Measurements from ENCODE around the gene SRM. TPM values are rescaled to one million over a fixed set of nuclear protein-coding genes. Genes with fewer than 3 reads are reported as not detected.

Gene SRM
- 37.7 and 57.2 TPM in 2 replicates for total RNA-seq

DNA sequence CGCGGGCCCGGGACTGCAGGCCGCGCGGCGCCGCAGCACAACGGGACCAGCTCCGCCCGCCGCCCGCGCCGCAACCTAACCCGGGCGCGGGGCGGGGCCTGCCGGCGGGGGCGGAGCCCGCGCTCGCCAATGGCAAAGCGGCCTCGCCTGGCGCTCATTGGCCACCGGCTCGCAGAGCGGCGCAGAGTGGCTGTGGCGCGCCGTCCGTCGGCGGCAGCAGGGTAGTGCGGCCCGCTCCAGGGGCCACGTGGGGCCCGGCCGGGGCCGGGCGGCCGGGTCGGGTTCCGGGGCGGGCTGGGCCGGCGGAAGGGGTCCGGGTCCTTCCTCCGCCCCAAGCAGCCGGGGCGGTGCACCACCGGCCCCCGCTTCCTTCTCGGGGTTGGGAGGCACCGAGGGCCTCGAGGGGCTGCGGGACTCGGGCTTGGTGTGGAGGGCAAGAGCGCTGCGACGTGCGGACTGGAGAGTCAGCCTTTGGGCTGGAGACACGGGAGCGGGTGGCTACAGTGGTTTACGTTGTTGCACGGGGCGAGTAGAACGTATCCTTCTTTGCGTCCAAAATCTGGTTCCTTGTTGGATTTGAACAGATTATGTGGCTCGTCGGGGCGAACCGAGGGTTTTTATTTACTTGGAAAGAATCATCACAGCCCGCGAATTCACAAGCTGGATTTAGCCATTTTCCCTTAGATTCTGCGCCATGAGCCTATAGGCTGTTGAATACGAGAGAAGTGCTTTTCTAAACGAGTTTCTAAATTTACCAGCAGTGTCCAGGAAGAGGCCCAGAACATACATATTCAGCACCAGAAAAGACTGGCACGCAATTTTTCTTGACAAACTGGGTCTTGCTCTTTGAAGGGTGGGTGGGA is at the start of gene SRM:
TSS of gene SRM (minus strand) at position 51 of the 863 bp plus-strand sequence. CDS start 75 bp downstream, outside the sequence.

DNA sequence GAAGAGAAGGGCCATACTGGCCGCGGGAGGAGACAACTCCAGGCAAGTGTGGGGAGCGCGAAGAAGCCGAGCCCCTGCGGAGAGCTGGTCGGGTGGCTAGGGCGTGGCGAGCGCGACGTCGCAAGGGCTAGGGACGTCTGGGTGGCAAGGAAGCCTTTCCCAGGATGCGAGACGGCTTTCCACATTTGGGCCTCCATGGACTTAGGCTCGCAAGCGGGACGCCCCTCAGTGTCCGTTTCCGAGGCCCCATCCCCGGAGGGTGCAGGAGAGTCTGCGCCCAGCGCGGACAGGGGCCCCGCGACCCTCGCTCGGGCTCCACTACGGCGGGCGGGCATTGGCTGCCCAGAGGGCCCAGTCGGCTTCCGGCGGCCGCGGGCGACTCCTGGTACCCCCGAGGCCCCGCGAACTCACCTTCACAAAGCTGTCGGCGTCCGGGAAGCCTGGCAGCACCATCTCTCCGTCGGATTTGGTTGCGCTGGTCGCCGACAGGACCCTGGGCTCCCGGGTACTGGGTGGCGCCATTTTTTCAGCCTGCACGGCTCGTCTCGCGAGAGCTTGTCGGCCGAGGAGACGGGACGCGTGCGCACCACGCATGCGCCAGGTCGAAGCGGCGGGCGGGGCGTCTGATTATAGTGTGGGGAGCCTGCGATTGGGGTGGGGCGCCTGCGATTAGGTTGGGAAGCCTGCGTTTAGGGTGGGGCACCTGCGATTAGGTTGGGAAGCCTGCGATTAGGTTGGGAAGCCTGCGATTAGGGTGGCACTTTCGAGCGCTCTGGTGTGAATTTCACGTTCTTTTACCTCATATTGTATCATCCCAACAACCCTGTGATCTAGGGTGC is 39.7 kb upstream of the SRM start, which contains the start of gene EXOSC10:
TSS of gene EXOSC10 (minus strand) at position 560 of the 839 bp plus-strand sequence. CDS start at position 522, 38 bp downstream.

DNA sequence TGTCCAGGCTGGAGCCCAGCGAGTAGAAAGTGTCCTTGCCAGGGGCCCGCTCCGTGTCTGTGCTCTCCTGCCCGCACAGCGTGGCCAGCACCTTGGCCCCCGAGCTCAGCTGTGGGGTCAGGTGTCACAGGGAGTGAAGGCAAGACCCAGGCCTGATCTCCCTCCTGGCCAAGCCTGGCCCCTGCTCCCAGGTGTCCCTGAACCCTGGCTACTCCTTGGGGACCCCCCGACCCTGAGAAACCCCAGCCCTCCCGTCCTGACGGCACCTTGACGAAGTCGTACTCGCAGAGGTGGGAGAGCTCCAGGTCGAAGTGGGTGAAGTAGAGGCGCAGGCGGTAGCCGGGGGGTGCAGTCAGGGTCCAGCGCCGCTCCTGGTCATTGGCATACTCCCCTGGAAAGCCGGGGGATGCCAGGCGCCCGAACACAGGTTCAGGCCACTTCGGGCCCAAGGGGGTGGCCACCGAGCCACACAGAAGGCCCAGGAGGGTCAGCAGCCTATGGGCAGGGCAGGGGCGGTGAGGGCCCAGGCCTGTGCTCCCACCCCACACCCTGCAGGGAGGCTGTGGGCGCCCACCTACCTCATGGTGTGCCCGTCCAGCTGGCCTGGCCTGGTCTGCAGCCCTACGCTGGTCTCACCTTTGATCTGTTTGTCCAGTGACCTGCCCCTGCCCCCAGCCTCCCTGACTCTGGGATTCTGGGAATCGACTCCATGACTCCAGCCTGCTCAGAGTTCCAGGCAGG is 13.0 kb downstream of the SRM start, which contains the start of gene MASP2:
TSS of gene MASP2 (minus strand) at position 615 of the 741 bp plus-strand sequence. CDS start at position 583, 32 bp downstream.

DNA sequence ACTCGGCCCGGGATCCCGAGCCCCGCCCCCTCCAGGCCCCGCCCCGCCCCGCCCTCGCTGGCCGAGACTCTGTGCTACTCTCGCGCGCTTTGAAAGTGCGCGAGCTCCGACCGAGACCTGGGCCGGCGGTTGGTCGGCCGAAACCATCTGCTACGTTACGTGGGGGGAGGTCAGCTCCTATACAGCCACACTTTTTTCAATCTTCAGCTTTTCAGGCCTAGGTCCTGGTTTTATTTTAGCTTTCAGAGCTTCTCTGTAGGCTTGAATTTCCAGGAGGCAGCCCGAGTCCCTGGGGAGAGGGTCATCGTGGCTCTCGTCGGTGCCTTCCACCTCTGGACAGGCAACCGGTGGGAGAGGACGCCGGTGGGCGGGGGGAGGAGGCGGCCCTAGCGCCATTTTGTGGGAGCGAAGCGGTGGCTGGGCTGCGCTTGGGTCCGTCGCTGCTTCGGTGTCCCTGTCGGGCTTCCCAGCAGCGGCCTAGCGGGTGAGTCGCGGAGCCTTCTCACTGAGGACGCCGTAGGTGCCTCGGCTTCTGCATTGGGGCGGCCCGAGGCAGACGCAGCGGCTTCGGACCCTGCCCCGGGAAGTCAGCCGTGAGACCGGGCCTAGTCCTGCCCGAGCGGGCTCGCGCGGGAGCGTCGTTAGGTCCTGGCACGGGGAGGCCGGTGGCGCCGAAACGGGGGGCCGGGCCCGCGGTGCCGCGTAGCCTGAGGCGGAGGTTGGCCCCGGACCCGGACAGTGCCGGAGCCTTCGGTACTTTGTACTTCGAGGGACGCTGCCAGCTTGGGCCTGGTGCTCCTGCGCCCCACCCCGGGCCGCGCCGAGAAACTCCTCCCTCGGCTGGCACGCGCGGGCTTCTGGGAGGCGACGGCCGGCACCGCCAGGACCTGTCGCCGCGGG is 47.3 kb downstream of the SRM start, which contains the start of gene TARDBP:
TSS of gene TARDBP (plus strand) at position 395 of the 900 bp plus-strand sequence. CDS start 1,074 bp downstream, outside the sequence.

Other genes with a start within 250 kb of the SRM start
- gene TARDBP, start 47.4 kb downstream of the SRM start, total RNA-seq: 53.5 and 78.4 TPM in 2 replicates
- not detected in 2 replicates for gene MASP2, start 12.8 kb downstream of the SRM start, total RNA-seq
- 32.3 and 40.5 TPM in 2 replicates for gene EXOSC10, start 39.9 kb upstream of the SRM start, total RNA-seq
- not detected in 2 replicates for gene ANGPTL7, start 129.3 kb upstream of the SRM start, total RNA-seq
- gene MTOR, start 202.5 kb upstream of the SRM start, total RNA-seq: 36.8 and 53.6 TPM in 2 replicates
- 8.1 and 8.6 TPM in 2 replicates for gene UBIAD1, start 213.2 kb upstream of the SRM start, total RNA-seq